Upper lobe of left lung (tissue), 4 donors: ENCODE measurements around the gene OLFML2B.

ENCODE experiments used
- CTCF ChIP-seq, 6 experiments: fragments of 450-650 bp in 4 of 6; fragments of 200-600 bp in 2 of 6; sonication (generic) in 2 of 6; IDR thresholded peaks; one replicate each; pipeline ENCODE4 v1.5.1; 2016 to 2019; ENCODE audit warnings: antibody characterized with exemption in 6 of 6
- EP300 ChIP-seq, 4 donors: sonication (generic); formaldehyde crosslinking; IDR thresholded peaks; one replicate each; pipeline ENCODE4 v1.5.1; 2017; ENCODE audit warnings: antibody characterized with exemption in 4 of 4, control low read depth in 2 of 4
- POLR2AphosphoS5 ChIP-seq, 2 donors: sonication (generic); formaldehyde crosslinking; IDR thresholded peaks; one replicate each; pipeline ENCODE4 v1.5.1; 2017; ENCODE audit warnings: antibody characterized with exemption in 2 of 2

DNA sequence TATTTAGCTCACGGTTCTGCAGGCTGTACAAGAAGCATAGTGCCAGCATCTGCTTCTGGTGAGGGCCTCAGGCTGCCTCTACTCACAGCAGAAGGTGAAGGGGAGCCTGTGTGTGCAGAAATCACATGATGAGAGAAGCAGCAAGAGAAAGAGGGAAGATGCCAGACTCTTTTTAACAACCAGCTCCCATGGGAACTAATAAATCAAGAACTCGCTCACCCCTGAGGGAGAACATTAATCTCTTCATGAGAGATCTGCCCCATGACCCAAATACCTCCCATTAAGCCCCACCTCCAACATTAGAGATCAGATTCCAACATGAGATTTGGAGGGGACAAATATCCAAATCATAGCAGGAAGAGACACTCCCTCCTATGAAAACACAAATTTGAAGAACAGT, 74.1 kb downstream of the OLFML2B start:
- TF ChIP-seq EP300 (IDR thresholded peaks at IDR 0.05): no peak
- no peak for TF ChIP-seq POLR2AphosphoS5 (IDR thresholded peaks at IDR 0.05)
- TF ChIP-seq CTCF (IDR thresholded peaks at IDR 0.05): no peak
